PC-3 (cell line): ENCODE measurements around the gene FAM163A. TPM values are rescaled to one million over a fixed set of nuclear protein-coding genes. Genes with fewer than 3 reads are reported as not detected.

Experiments
- ATAC-seq: fragments of 200-7000 bp; cut with Tn5 transposase; 2 replicates; pipeline ENCODE4 v1.9.1; 2020; ENCODE audit warnings: mild to moderate bottlenecking, moderate library complexity
- BruUV-seq: library from RNA; stranded (reverse); fragments of 400-500 nt; replicated peaks from 2 replicates; lab custom pipeline; 2021; lab: Mats Ljungman, UMichigan
- CTCF ChIA-PET: fragments of 300-600 bp; sonication (Branson Sonifier 250); formaldehyde crosslinking; loops from one replicate; lab custom pipeline; 2022; ENCODE audit warnings: antibody characterized with exemption; lab: Charles Lee
- POLR2A ChIA-PET: fragments of 300-600 bp; sonication (Branson Sonifier 250); formaldehyde crosslinking; loops from one replicate; lab custom pipeline; 2022; ENCODE audit warnings: antibody characterized with exemption; ENCODE audit not compliant: unreplicated experiment; lab: Charles Lee
- DNase-seq: peaks from one replicate; pipeline ENCODE4 v3.0.0-alpha.2; 2015
- H2AFZ ChIP-seq: fragments of 300-600 bp; sonication (generic); 2 replicates; pipeline ENCODE4 v1.6.0; 2016; ENCODE audit warnings: antibody characterized with exemption, low read length
- H3F3A ChIP-seq: fragments of 300-600 bp; sonication (generic); one replicate; pipeline ENCODE4 v1.6.0; 2017; ENCODE audit warnings: antibody characterized with exemption, low read length, control low read depth, mild to moderate bottlenecking; ENCODE audit not compliant: unreplicated experiment
- H3K27ac ChIP-seq: fragments of 300-600 bp; sonication (generic); 2 replicates; pipeline ENCODE4 v1.5.1; 2016; ENCODE audit warnings: mild to moderate bottlenecking, low read length
- H3K27me3 ChIP-seq: fragments of 300-600 bp; sonication (generic); 2 replicates; pipeline ENCODE4 v1.6.1; 2016; ENCODE audit warnings: low read length, mixed read lengths
- H3K36me3 ChIP-seq: fragments of 300-600 bp; sonication (generic); 2 replicates; pipeline ENCODE4 v1.6.1; 2016; ENCODE audit warnings: low read depth, mixed run types, low read length, mixed read lengths
- H3K4me1 ChIP-seq: fragments of 300-600 bp; sonication (generic); 2 replicates; pipeline ENCODE4 v1.5.1; 2016; ENCODE audit warnings: low read length; ENCODE audit not compliant: insufficient read depth
- H3K4me2 ChIP-seq: fragments of 300-600 bp; sonication (generic); 2 replicates; pipeline ENCODE4 v1.6.0; 2016; ENCODE audit warnings: low read length
- H3K4me3 ChIP-seq: fragments of 300-600 bp; sonication (generic); 2 replicates; pipeline ENCODE4 v1.5.1; 2016; ENCODE audit warnings: mild to moderate bottlenecking, low read length, mixed read lengths
- H3K79me2 ChIP-seq: fragments of 300-600 bp; sonication (generic); 2 replicates; pipeline ENCODE4 v1.6.1; 2017; ENCODE audit warnings: low read length, mixed read lengths
- H3K9ac ChIP-seq: fragments of 300-600 bp; sonication (generic); 2 replicates; pipeline ENCODE4 v1.6.0; 2016; ENCODE audit warnings: mild to moderate bottlenecking, low read length
- H3K9me2 ChIP-seq: fragments of 300-600 bp; sonication (generic); replicated peaks from 2 replicates; pipeline ENCODE4 v1.6.1; 2016; ENCODE audit warnings: mixed run types, low read length, mixed read lengths
- H3K9me3 ChIP-seq: fragments of 300-600 bp; sonication (generic); 2 replicates; pipeline ENCODE4 v1.6.1; 2016; ENCODE audit warnings: low read length, mixed read lengths
- H4K20me1 ChIP-seq: fragments of 300-600 bp; sonication (generic); 2 replicates; pipeline ENCODE4 v1.6.1; 2016; ENCODE audit warnings: low read length, mixed read lengths
- CTCF ChIP-seq: fragments of 300-600 bp; sonication (generic); conservative IDR thresholded peaks from 2 replicates; pipeline ENCODE4 v1.5.1; 2017; ENCODE audit warnings: antibody characterized with exemption, low read depth, mild to moderate bottlenecking, low read length
- EZH2 ChIP-seq: fragments of 300-600 bp; sonication (generic); IDR thresholded peaks from one replicate; pipeline ENCODE4 v1.6.1; 2017; ENCODE audit warnings: antibody characterized with exemption, mild to moderate bottlenecking, low read length; ENCODE audit not compliant: unreplicated experiment
- EZH2phosphoT487 ChIP-seq: fragments of 300-600 bp; sonication (generic); IDR thresholded peaks from 2 replicates; pipeline ENCODE4 v1.6.1; 2018; ENCODE audit warnings: mild to moderate bottlenecking, antibody characterized with exemption, low read length, borderline replicate concordance
- intact Hi-C: fragments of 100-400 bp; cut with micrococcal nuclease; formaldehyde crosslinking; loops from 2 replicates; pipeline ENCODE4 v1.9.0; 2023
- total RNA-seq: library from RNA; depleted of rRNA; stranded (reverse); fragments of >200 nt; gene quantifications from 2 replicates; pipeline ENCODE4 v1.2.3, GENCODE V29; 2014

The FAM163A gene
- total RNA-seq, 1 experiment from 2014 or later, result not detected

- H3K4me2 ChIP-seq, result no peak overlapping the region
- ATAC-seq (no peak), DNase-seq (no peak)
- no peak overlapping the region for H3K9ac ChIP-seq
- ChIA-PET CTCF (no interaction called here), POLR2A (no interaction called here)
- H3K4me1 ChIP-seq, result no peaks in the 10 kb centered on the region
- H3K4me3 ChIP-seq, result no peak overlapping the region
- H3K27me3 ChIP-seq, result no peaks in the 10 kb centered on the region
- no peaks in the 10 kb centered on the region for H3K79me2 ChIP-seq
- H3K27ac ChIP-seq, result no peak overlapping the region
- H3K9me3 ChIP-seq, result no peaks in the 10 kb centered on the region
- H4K20me1 ChIP-seq, result no peaks in the 10 kb centered on the region
- no TSS peak for BruUV-seq
- no peaks in the 10 kb centered on the region for H3K36me3 ChIP-seq
- no peaks in the 10 kb centered on the region for H3F3A ChIP-seq
- TF ChIP-seq EZH2 (no peak), CTCF (no peak), EZH2phosphoT487 (no peak)
- H3K9me2 ChIP-seq, result no peaks in the 10 kb centered on the region
- intact Hi-C loops, result no loop called here
- H2AFZ ChIP-seq, result no peak overlapping the region
These were observed 82.8 kb downstream of the FAM163A start for GRCh38 chr1:179825798-179826460.

GRCh38 chr1:179826626-179827280 lies 83.7 kb downstream of the FAM163A start:
- intact Hi-C loops, result no loop called here
- ChIA-PET POLR2A (no interaction called here), CTCF (no interaction called here)
- DNase-seq, result no peak
- ATAC-seq, result no peak
- H3K36me3 ChIP-seq, result no peaks in the 10 kb centered on the region
- no peaks in the 10 kb centered on the region for H4K20me1 ChIP-seq
- no peak for TF ChIP-seq CTCF
- no peak for TF ChIP-seq EZH2
- TF ChIP-seq EZH2phosphoT487, result no peak
- no peak overlapping the region for H3K4me2 ChIP-seq
- no peaks in the 10 kb centered on the region for H3F3A ChIP-seq
- H3K79me2 ChIP-seq, result no peaks in the 10 kb centered on the region
- no peak overlapping the region for H2AFZ ChIP-seq
- H3K9me2 ChIP-seq, result no peaks in the 10 kb centered on the region
- no peaks in the 10 kb centered on the region for H3K9me3 ChIP-seq
- H3K4me3 ChIP-seq, result no peak overlapping the region
- no peak overlapping the region for H3K27ac ChIP-seq
- H3K9ac ChIP-seq, result no peak overlapping the region
- no TSS peak for BruUV-seq
- no peaks in the 10 kb centered on the region for H3K27me3 ChIP-seq
- 0 out of 2 replicates have a peak, but pooled peaks cover 3% of the 10 kb centered on the region for H3K4me1 ChIP-seq

- Histone ChIP-seq H3K27ac (no peak overlapping the region), H3K4me1 (0 out of 2 replicates have a peak, but pooled peaks cover 3% of the 10 kb centered on the region), H3K4me3 (no peak overlapping the region), H3K9me3 (no peaks in the 10 kb centered on the region), H3K79me2 (no peaks in the 10 kb centered on the region), H3K9ac (no peak overlapping the region), H3K36me3 (no peaks in the 10 kb centered on the region), H3F3A (no peaks in the 10 kb centered on the region), H4K20me1 (no peaks in the 10 kb centered on the region), H3K27me3 (no peaks in the 10 kb centered on the region), H2AFZ (no peak overlapping the region), H3K9me2 (no peaks in the 10 kb centered on the region), H3K4me2 (no peak overlapping the region)
- intact Hi-C loops, result no loop called here
- TF ChIP-seq CTCF, result no peak
- TF ChIP-seq EZH2phosphoT487, result no peak
- no peak for TF ChIP-seq EZH2
- ChIA-PET POLR2A (interaction anchor here (0.6 kb wide), 1 partner anchor 14 kb away, joined by 10 read pairs; no protein-coding TSS in a partner anchor), CTCF (no interaction called here)
- BruUV-seq, result no TSS peak
- no peak for ATAC-seq
- DNase-seq, result no peak
These were observed 85.5 kb downstream of the FAM163A start for GRCh38 chr1:179828554-179829110.
